Muscle layer of duodenum (tissue), 2 donors: ENCODE results near the gene CEACAM20.

Experiments used
- H3K27ac ChIP-seq: one replicate; pipeline ENCODE4 v1.7.0; 2013; ENCODE audit warnings: mild to moderate bottlenecking, low read length
- H3K27me3 ChIP-seq: one replicate; pipeline ENCODE4 v1.7.0; 2013; ENCODE audit warnings: low read depth, mild to moderate bottlenecking, control low read depth, low read length
- H3K36me3 ChIP-seq, 2 donors: one replicate each; pipeline ENCODE4 v1.7.0; 2013; ENCODE audit warnings: low read length in 2 of 2, control low read depth in 1 of 2, mild to moderate bottlenecking in 1 of 2; ENCODE audit not compliant: insufficient read depth in 2 of 2, control insufficient read depth in 1 of 2
- H3K4me1 ChIP-seq, 2 donors: one replicate each; pipeline ENCODE4 v1.7.0; 2013; ENCODE audit warnings: low read length in 2 of 2, mild to moderate bottlenecking in 2 of 2, control low read depth in 1 of 2, moderate library complexity in 1 of 2; ENCODE audit not compliant: insufficient read depth in 2 of 2, control insufficient read depth in 1 of 2
- H3K4me3 ChIP-seq, 2 donors: one replicate each; pipeline ENCODE4 v1.7.0; 2013; ENCODE audit warnings: low read length in 2 of 2, low read depth in 1 of 2, mild to moderate bottlenecking in 1 of 2
- H3K9me3 ChIP-seq, 2 donors: one replicate each; pipeline ENCODE4 v1.7.0; 2013; ENCODE audit warnings: low read length in 2 of 2, control low read depth in 1 of 2, mild to moderate bottlenecking in 1 of 2; ENCODE audit not compliant: control insufficient read depth in 1 of 2
- donor health status: healthy.

The CEACAM20 gene

GRCh38 chr19:44529536-44529935, at the start of gene CEACAM20:
CEACAM20 (minus strand) TSS chr19:44529675; CDS start chr19:44529509, 166 bp downstream.
- Histone ChIP-seq H3K4me3 (no peak within 1 kb of the TSS), H3K9me3 (no peaks in the 10 kb centered on the region), H3K4me1 (no peaks in the 10 kb centered on the region), H3K27me3 (no peaks in the 10 kb centered on the region), H3K36me3 (no peaks in the 10 kb centered on the region), H3K27ac (no peak within 1 kb of the TSS)

GRCh38 chr19:44577566-44577874, 48.0 kb upstream of the CEACAM20 start:
- Histone ChIP-seq H3K4me3 (no peak overlapping the region), H3K36me3 (no peaks in the 10 kb centered on the region), H3K9me3 (no peaks in the 10 kb centered on the region), H3K4me1 (no peaks in the 10 kb centered on the region), H3K27ac (no peak overlapping the region), H3K27me3 (no peaks in the 10 kb centered on the region)

- Histone ChIP-seq H3K36me3 (no peaks in the 10 kb centered on the region), H3K27me3 (no peaks in the 10 kb centered on the region), H3K9me3 (no peaks in the 10 kb centered on the region), H3K27ac (no peak overlapping the region), H3K4me1 (no peaks in the 10 kb centered on the region), H3K4me3 (no peak overlapping the region)
Measured at GRCh38 chr19:44576843-44577565, 47.5 kb upstream of the CEACAM20 start.

GRCh38 chr19:44575116-44575700, 45.7 kb upstream of the CEACAM20 start:
- Histone ChIP-seq H3K27ac (no peak overlapping the region), H3K9me3 (no peaks in the 10 kb centered on the region), H3K36me3 (no peaks in the 10 kb centered on the region)

GRCh38 chr19:44574186-44574950, 44.9 kb upstream of the CEACAM20 start:
- no peaks in the 10 kb centered on the region for H3K9me3 ChIP-seq
- H3K4me3 ChIP-seq: no peak overlapping the region
- H3K4me1 ChIP-seq: no peaks in the 10 kb centered on the region
- H3K36me3 ChIP-seq: no peaks in the 10 kb centered on the region
- H3K27ac ChIP-seq: no peak overlapping the region
- no peaks in the 10 kb centered on the region for H3K27me3 ChIP-seq

More at GRCh38 chr19:44575116-44575700, 45.7 kb upstream of the CEACAM20 start:
- H3K4me3 ChIP-seq: no peak overlapping the region
- no peaks in the 10 kb centered on the region for H3K4me1 ChIP-seq
- no peaks in the 10 kb centered on the region for H3K27me3 ChIP-seq

GRCh38 chr19:44573627-44574026, 44.2 kb upstream of the CEACAM20 start:
- Histone ChIP-seq H3K36me3 (no peaks in the 10 kb centered on the region), H3K9me3 (no peaks in the 10 kb centered on the region), H3K4me3 (no peak overlapping the region), H3K4me1 (no peaks in the 10 kb centered on the region), H3K27ac (no peak overlapping the region), H3K27me3 (no peaks in the 10 kb centered on the region)

- no peaks in the 10 kb centered on the region for H3K27me3 ChIP-seq
- H3K4me1 ChIP-seq: no peaks in the 10 kb centered on the region
- H3K9me3 ChIP-seq: no peaks in the 10 kb centered on the region
- no peaks in the 10 kb centered on the region for H3K36me3 ChIP-seq
- no peak overlapping the region for H3K4me3 ChIP-seq
- no peak overlapping the region for H3K27ac ChIP-seq
Measured at GRCh38 chr19:44573183-44573582, 43.7 kb upstream of the CEACAM20 start.

GRCh38 chr19:44572581-44572900, 43.1 kb upstream of the CEACAM20 start:
- H3K27me3 ChIP-seq: no peaks in the 10 kb centered on the region
- no peaks in the 10 kb centered on the region for H3K4me1 ChIP-seq
- no peaks in the 10 kb centered on the region for H3K36me3 ChIP-seq
- no peak overlapping the region for H3K4me3 ChIP-seq
- no peaks in the 10 kb centered on the region for H3K9me3 ChIP-seq
- H3K27ac ChIP-seq: no peak overlapping the region

- Histone ChIP-seq H3K27ac (no peak overlapping the region), H3K4me3 (no peak overlapping the region), H3K9me3 (no peaks in the 10 kb centered on the region), H3K27me3 (no peaks in the 10 kb centered on the region), H3K4me1 (no peaks in the 10 kb centered on the region), H3K36me3 (no peaks in the 10 kb centered on the region)
Measured at GRCh38 chr19:44571830-44572580, 42.5 kb upstream of the CEACAM20 start.

GRCh38 chr19:44570984-44571684, 41.7 kb upstream of the CEACAM20 start:
- Histone ChIP-seq H3K27me3 (no peaks in the 10 kb centered on the region), H3K27ac (no peak overlapping the region), H3K4me3 (no peak overlapping the region), H3K4me1 (no peaks in the 10 kb centered on the region), H3K36me3 (no peaks in the 10 kb centered on the region), H3K9me3 (no peaks in the 10 kb centered on the region)

- Histone ChIP-seq H3K4me1 (no peaks in the 10 kb centered on the region), H3K27me3 (no peaks in the 10 kb centered on the region), H3K4me3 (no peak overlapping the region), H3K9me3 (no peaks in the 10 kb centered on the region), H3K36me3 (no peaks in the 10 kb centered on the region), H3K27ac (no peak overlapping the region)
Measured at GRCh38 chr19:44570603-44570983, 41.1 kb upstream of the CEACAM20 start.
